Body of pancreas (tissue), 4 donors: ENCODE measurements around the gene CCDC85C. TPM values are rescaled to one million over a fixed set of nuclear protein-coding genes. Genes with fewer than 3 reads are reported as not detected.
A peak's percentile ranks its signal among the peaks of the same experiment; 100 is the strongest.

Experiments used
- ATAC-seq: fragments of 150-250 bp; one replicate; pipeline ENCODE4 v1.9.1; 2016
- DNase-seq, 4 donors: peaks; one replicate each; pipeline ENCODE4 v3.0.0-alpha.2; 2019
- H3K27ac ChIP-seq, 4 donors: fragments of 200-600 bp; sonication (generic); 1 replicate in 3 of 4; 2 replicates in 1 of 4; pipeline versions ENCODE4 v1.5.1 to v1.6.1; 2016 to 2019; ENCODE audit warnings: mild to moderate bottlenecking in 1 of 4, mixed read lengths in 1 of 4, moderate library complexity in 1 of 4
- H3K27me3 ChIP-seq, 2 donors: fragments of 200-600 bp; sonication (generic); one replicate each; pipeline ENCODE4 v1.6.0; 2016; ENCODE audit warnings: mild to moderate bottlenecking in 1 of 2
- H3K36me3 ChIP-seq, 2 donors: fragments of 200-600 bp; sonication (generic); replicated peaks in 1 of 2; 2 replicates each; pipeline ENCODE4 v1.5.1; 2016; ENCODE audit warnings: low read depth in 2 of 2; ENCODE audit not compliant: insufficient read depth in 1 of 2
- H3K4me1 ChIP-seq: fragments of 200-600 bp; sonication (generic); one replicate; pipeline ENCODE4 v1.6.0; 2016
- H3K4me3 ChIP-seq, 2 donors: fragments of 200-600 bp; sonication (generic); 1 replicate in 1 of 2; 2 replicates in 1 of 2; pipeline ENCODE4 v1.5.1; 2016 to 2019
- H3K9me3 ChIP-seq, 3 donors: fragments of 200-600 bp; sonication (generic); 1 replicate in 2 of 3; 2 replicates in 1 of 3; pipeline ENCODE4 v1.5.1; 2016
- POLR2A ChIP-seq, 3 donors: fragments of 450-650 bp; IDR thresholded peaks; one replicate each; pipeline ENCODE4 v1.6.1; 2016; ENCODE audit warnings: antibody characterized with exemption in 3 of 3, mild to moderate bottlenecking in 2 of 3
- WGBS, 2 donors: methylation state at CpG; one replicate each; pipeline ENCODE4 v1.1.5; 2017; 5-methylcytosine and 5-hydroxymethylcytosine counted together
- intact Hi-C: fragments of 100-400 bp; cut with DNase I; formaldehyde crosslinking; loops from one replicate; pipeline ENCODE4 v1.15.1; 2023
- total RNA-seq, 2 donors: library from RNA; depleted of rRNA; stranded (reverse); fragments of >200 nt; gene quantifications; one replicate each; pipeline ENCODE4 v1.1.0, GENCODE V29; 2016
- TF ChIP-seq, protein P1 (sequence below), 7 experiments: fragments of 450-650 bp in 4 of 7; fragments of 200-600 bp in 3 of 7; sonication (generic) in 3 of 7; IDR thresholded peaks; one replicate each; pipeline ENCODE4 v1.5.1; 2016 to 2019; ENCODE audit warnings: antibody characterized with exemption in 7 of 7

The CCDC85C gene
- total RNA-seq, 2 donors from 2014 or later = 8.9 to 10.1 TPM

DNA sequence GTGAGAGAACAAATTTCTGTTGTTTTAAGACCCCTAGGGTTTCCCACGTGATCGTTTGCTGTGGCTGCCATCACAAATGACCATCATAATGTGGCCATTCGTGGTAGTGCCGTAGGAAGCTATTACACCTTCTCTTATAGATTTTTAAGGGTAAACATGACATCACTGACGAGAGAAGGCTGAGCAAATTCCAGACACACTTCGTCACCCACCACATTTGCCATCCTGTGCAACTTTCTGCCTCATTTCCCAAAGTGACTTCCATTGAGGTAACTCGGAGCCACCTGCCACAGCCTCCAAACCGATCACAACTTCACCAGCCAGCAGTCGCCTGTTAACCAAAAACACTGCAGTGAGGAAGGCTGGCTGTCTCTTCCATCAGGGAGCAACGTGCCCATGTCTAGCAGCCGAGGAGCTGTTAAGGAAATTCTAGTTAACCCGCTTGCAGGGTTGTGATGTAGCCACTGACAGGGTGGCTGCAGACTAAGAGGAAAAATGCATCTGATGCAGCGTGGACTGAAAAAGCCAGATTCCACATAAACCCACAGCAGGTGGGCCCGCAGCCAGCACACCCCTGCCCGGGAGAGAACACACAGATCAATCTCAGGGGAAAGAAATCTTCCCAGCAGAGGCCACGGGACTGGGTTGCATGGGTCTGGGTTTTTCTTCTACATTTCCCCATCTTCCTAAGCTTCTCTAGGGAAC, 44.6 kb downstream of the CCDC85C start:
- intact Hi-C loops = no loop called here
- DNase-seq (no peak), ATAC-seq (no peak)
- H3K9me3 ChIP-seq = no peaks in the 10 kb centered on the region
- peak overlapping the region in 3 of 4 donors; percentile 88 to 91 (median 88) for H3K27ac ChIP-seq
- no peak overlapping the region for H3K4me3 ChIP-seq
- peaks cover 91% of the 10 kb centered on the region for H3K4me1 ChIP-seq
- 64 to 69% methylated on average over 15 to 16 of the region's 16 CpGs for WGBS, 2 donors
- no peaks in the 10 kb centered on the region for H3K36me3 ChIP-seq
- H3K27me3 ChIP-seq = no peaks in the 10 kb centered on the region
- TF ChIP-seq POLR2A (IDR thresholded peaks at IDR 0.05) = no peak
- TF ChIP-seq, protein P1, sequence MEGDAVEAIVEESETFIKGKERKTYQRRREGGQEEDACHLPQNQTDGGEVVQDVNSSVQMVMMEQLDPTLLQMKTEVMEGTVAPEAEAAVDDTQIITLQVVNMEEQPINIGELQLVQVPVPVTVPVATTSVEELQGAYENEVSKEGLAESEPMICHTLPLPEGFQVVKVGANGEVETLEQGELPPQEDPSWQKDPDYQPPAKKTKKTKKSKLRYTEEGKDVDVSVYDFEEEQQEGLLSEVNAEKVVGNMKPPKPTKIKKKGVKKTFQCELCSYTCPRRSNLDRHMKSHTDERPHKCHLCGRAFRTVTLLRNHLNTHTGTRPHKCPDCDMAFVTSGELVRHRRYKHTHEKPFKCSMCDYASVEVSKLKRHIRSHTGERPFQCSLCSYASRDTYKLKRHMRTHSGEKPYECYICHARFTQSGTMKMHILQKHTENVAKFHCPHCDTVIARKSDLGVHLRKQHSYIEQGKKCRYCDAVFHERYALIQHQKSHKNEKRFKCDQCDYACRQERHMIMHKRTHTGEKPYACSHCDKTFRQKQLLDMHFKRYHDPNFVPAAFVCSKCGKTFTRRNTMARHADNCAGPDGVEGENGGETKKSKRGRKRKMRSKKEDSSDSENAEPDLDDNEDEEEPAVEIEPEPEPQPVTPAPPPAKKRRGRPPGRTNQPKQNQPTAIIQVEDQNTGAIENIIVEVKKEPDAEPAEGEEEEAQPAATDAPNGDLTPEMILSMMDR (IDR thresholded peaks at IDR 0.05) = no peak

DNA sequence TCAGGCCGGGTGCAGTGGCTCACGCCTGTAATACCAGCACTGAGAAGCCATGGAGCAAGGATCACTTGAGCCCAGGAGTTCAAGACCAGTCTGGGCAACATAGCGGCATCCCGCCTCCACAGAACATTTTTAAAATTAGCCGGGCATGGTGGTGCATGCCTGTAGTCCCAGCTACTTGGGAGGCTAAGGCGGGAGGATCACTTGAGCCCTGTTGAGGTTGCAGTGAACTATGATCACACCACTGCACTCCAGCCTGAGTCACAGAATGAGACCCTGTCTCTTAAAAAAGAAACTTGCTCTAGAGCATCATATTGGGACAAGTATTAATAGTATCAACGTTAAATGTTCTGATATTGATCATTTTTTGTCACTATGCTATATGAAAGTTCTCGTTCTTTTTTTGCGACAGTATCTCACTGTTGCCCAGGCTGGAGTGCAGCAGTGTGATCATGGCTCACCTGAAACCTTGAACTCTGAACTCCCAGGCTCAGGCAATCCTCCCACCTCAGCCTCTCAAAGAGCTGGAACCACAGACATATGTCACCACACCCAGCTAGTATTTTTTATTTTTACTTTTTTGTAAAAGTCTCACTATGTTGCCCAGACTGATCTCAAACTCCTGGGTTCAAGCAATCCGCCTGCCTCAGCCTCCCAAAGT, 47.7 kb downstream of the CCDC85C start:
- ATAC-seq = no peak

DNA sequence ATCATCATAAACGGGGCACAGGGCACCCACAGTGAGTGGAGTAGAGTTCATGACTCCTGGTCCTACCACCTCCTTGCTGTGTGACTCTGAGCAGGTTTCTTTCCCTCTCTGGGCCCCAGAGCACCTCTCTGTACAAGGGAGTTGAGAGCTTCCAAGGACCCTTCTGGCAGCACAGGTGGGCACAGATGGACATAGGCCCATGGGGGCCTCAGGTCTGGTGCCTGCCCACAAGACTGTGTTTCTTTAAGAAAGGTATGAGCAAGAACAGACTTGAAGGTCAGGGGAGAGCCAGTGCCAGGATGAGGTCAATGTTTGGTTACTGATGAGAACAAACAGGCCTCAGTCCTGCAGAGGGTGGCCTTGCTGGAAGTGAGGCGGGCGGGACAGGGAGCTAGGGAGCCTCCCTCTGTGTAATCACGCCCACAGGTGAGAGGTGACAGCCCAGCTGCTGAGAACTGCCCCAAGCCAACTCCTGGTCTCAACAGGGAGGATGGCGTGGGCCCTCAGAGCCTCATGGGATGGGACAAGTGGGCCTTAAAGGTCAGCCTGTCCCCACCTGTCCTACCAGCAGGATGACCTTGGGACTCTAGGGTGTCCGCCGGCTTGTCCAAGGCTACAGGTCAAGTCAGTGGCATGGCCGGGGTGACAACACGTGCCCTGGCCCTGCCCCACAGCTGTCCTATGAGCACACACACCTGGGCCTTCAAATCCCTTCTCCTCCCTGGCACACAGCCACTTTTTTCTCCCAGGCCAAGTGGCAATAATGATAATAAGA, 49.1 kb downstream of the CCDC85C start:
- 12 to 31% methylated on average over 7 to 9 of the region's 9 CpGs for WGBS, 2 donors
- peaks cover 90% of the 10 kb centered on the region for H3K4me1 ChIP-seq
- no peaks in the 10 kb centered on the region for H3K9me3 ChIP-seq
- no peak overlapping the region for H3K4me3 ChIP-seq
- intact Hi-C loops = no loop called here
- H3K36me3 ChIP-seq = no peaks in the 10 kb centered on the region
- H3K27me3 ChIP-seq = no peaks in the 10 kb centered on the region
- peak in 1 of 3 donors; percentile 19 for TF ChIP-seq POLR2A (IDR thresholded peaks at IDR 0.05)
- TF ChIP-seq, protein P1 (IDR thresholded peaks at IDR 0.05) = no peak
- ATAC-seq = peak; percentile 88
- peak overlapping the region; percentile 91 to 98 (median 95) for H3K27ac ChIP-seq
- DNase-seq = peak; percentile 93 to 98 (median 96)

More for the DNA sequence above, 47.7 kb downstream of the CCDC85C start:
- DNase-seq = no peak
- intact Hi-C loops = no loop called here
- Histone ChIP-seq H3K27ac (peak overlapping the region; percentile 91 to 97 (median 92)), H3K9me3 (no peaks in the 10 kb centered on the region), H3K36me3 (no peaks in the 10 kb centered on the region), H3K27me3 (no peaks in the 10 kb centered on the region), H3K4me1 (peaks cover 91% of the 10 kb centered on the region), H3K4me3 (no peak overlapping the region)
- 67 to 81% methylated on average over 8 to 10 of the region's 10 CpGs for WGBS, 2 donors
- TF ChIP-seq POLR2A (IDR thresholded peaks at IDR 0.05) = no peak
- TF ChIP-seq, protein P1 (IDR thresholded peaks at IDR 0.05) = no peak

DNA sequence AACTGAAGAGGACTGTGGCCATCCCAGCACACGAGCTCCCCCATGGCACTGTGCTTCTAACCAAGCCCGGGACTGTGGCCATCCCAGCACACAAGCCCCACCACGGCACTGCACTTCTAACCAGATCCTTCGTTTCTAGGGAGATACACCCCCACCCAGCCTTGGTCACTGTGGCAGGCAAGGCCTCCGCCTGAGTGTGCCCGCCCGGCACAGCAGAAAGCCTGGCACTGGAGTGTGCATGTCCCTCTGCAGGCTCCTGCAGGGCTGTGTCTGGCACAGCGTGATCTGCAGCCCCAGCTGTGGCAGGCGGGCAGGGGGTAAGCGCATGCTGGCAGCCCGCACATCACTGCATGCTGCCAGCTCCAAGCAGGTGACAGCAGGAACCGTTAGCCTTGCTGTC, 49.8 kb downstream of the CCDC85C start:
- DNase-seq = peak; percentile 90 to 94 (median 92)
- peak; percentile 59 to 80 (median 75) for TF ChIP-seq POLR2A (IDR thresholded peaks at IDR 0.05)
- TF ChIP-seq, protein P1 (IDR thresholded peaks at IDR 0.05) = peak in 2 of 7 experiments; percentile 12 to 25
- intact Hi-C loops = no loop called here
- peaks cover 82% of the 10 kb centered on the region for H3K4me1 ChIP-seq
- no peaks in the 10 kb centered on the region for H3K9me3 ChIP-seq
- H3K4me3 ChIP-seq = no peak overlapping the region
- 9 to 21% methylated on average over 4 to 12 of the region's 12 CpGs for WGBS, 2 donors
- ATAC-seq = peak; percentile 81
- no peaks in the 10 kb centered on the region for H3K36me3 ChIP-seq
- no peaks in the 10 kb centered on the region for H3K27me3 ChIP-seq
- H3K27ac ChIP-seq = peak overlapping the region; percentile 91 to 98 (median 95)
